ENCODE data around the gene SHROOM1.

The SHROOM1 gene

GRCh38 chr5:132823481-132824050, 6.9 kb downstream of the SHROOM1 start:
- DNase-seq (no peak), ATAC-seq (no peak)
- peaks cover 11% of the 10 kb centered on the region for H3K4me1 Mint-ChIP-seq
- H3K36me3 Mint-ChIP-seq (ENCODE audit: low read depth), result no peaks in the 10 kb centered on the region
- no peak overlapping the region for H3K4me3 Mint-ChIP-seq
- peaks cover 71% of the 10 kb centered on the region for H3K27me3 Mint-ChIP-seq
- H3K27ac Mint-ChIP-seq, result no peak overlapping the region
- H3K9me3 Mint-ChIP-seq, result no peaks in the 10 kb centered on the region

GRCh38 chr5:132822650-132823480, 7.6 kb downstream of the SHROOM1 start:
- Mint-ChIP-seq H3K4me1 (peaks cover 11% of the 10 kb centered on the region), H3K36me3 (ENCODE audit: low read depth) (no peaks in the 10 kb centered on the region), H3K9me3 (no peaks in the 10 kb centered on the region), H3K27me3 (peaks cover 66% of the 10 kb centered on the region), H3K4me3 (no peak overlapping the region), H3K27ac (no peak overlapping the region)
- no peak for DNase-seq
- peak; percentile 8 for ATAC-seq

- H3K27ac Mint-ChIP-seq, result no peak overlapping the region
- H3K36me3 Mint-ChIP-seq (ENCODE audit: low read depth), result no peaks in the 10 kb centered on the region
- no peak overlapping the region for H3K4me3 Mint-ChIP-seq
- H3K27me3 Mint-ChIP-seq, result peaks cover 56% of the 10 kb centered on the region
- H3K9me3 Mint-ChIP-seq, result no peaks in the 10 kb centered on the region
- H3K4me1 Mint-ChIP-seq, result peaks cover 11% of the 10 kb centered on the region
- ATAC-seq, result no peak
- no peak for DNase-seq
Observed at GRCh38 chr5:132821791-132822190, 8.7 kb downstream of the SHROOM1 start.

- H3K27ac Mint-ChIP-seq, result no peak overlapping the region
- H3K36me3 Mint-ChIP-seq (ENCODE audit: low read depth), result no peaks in the 10 kb centered on the region
- ATAC-seq (no peak), DNase-seq (no peak)
- H3K4me3 Mint-ChIP-seq, result no peak overlapping the region
- H3K4me1 Mint-ChIP-seq, result peaks cover 11% of the 10 kb centered on the region
- no peaks in the 10 kb centered on the region for H3K9me3 Mint-ChIP-seq
- H3K27me3 Mint-ChIP-seq, result peaks cover 52% of the 10 kb centered on the region
Observed at GRCh38 chr5:132821350-132821749, 9.1 kb downstream of the SHROOM1 start.

GRCh38 chr5:132820162-132820754, 10.2 kb downstream of the SHROOM1 start:
- Mint-ChIP-seq H3K9me3 (no peaks in the 10 kb centered on the region), H3K27me3 (peaks cover 50% of the 10 kb centered on the region), H3K36me3 (ENCODE audit: low read depth) (no peaks in the 10 kb centered on the region), H3K4me3 (peak overlapping the region; percentile 34), H3K27ac (no peak overlapping the region), H3K4me1 (peaks cover 11% of the 10 kb centered on the region)
- DNase-seq, result peak; percentile 94
- peak; percentile 90 for ATAC-seq

- peak overlapping the region; percentile 60 for H3K4me3 Mint-ChIP-seq
- peaks cover 47% of the 10 kb centered on the region for H3K27me3 Mint-ChIP-seq
- peaks cover 11% of the 10 kb centered on the region for H3K4me1 Mint-ChIP-seq
- ATAC-seq, result no peak
- no peak for DNase-seq
- H3K9me3 Mint-ChIP-seq, result no peaks in the 10 kb centered on the region
- no peaks in the 10 kb centered on the region for H3K36me3 Mint-ChIP-seq (ENCODE audit: low read depth)
- H3K27ac Mint-ChIP-seq, result no peak overlapping the region
Observed at GRCh38 chr5:132819468-132819867, 11.0 kb downstream of the SHROOM1 start.

- H3K36me3 Mint-ChIP-seq (ENCODE audit: low read depth), result no peaks in the 10 kb centered on the region
- no peak for DNase-seq
- no peak for ATAC-seq
- peaks cover 44% of the 10 kb centered on the region for H3K27me3 Mint-ChIP-seq
- H3K4me1 Mint-ChIP-seq, result peaks cover 16% of the 10 kb centered on the region
- H3K27ac Mint-ChIP-seq, result no peak overlapping the region
- H3K9me3 Mint-ChIP-seq, result no peaks in the 10 kb centered on the region
- H3K4me3 Mint-ChIP-seq, result no peak overlapping the region
Observed at GRCh38 chr5:132817011-132817410, 13.4 kb downstream of the SHROOM1 start.

GRCh38 chr5:132816554-132816953, 13.9 kb downstream of the SHROOM1 start:
- H3K27ac Mint-ChIP-seq, result no peak overlapping the region
- no peak overlapping the region for H3K4me3 Mint-ChIP-seq
- no peaks in the 10 kb centered on the region for H3K9me3 Mint-ChIP-seq
- peaks cover 46% of the 10 kb centered on the region for H3K27me3 Mint-ChIP-seq
- no peak for ATAC-seq
- DNase-seq, result no peak
- H3K36me3 Mint-ChIP-seq (ENCODE audit: low read depth), result no peaks in the 10 kb centered on the region
- peaks cover 16% of the 10 kb centered on the region for H3K4me1 Mint-ChIP-seq

GRCh38 chr5:132816083-132816482, 14.4 kb downstream of the SHROOM1 start:
- Mint-ChIP-seq H3K4me3 (no peak overlapping the region), H3K27me3 (peaks cover 48% of the 10 kb centered on the region), H3K27ac (no peak overlapping the region), H3K4me1 (peaks cover 16% of the 10 kb centered on the region), H3K36me3 (ENCODE audit: low read depth) (no peaks in the 10 kb centered on the region), H3K9me3 (no peaks in the 10 kb centered on the region)
- ATAC-seq (no peak), DNase-seq (no peak)

GRCh38 chr5:132815454-132815853, 15.0 kb downstream of the SHROOM1 start:
- ATAC-seq (no peak), DNase-seq (no peak)
- Mint-ChIP-seq H3K9me3 (no peaks in the 10 kb centered on the region), H3K4me1 (peaks cover 15% of the 10 kb centered on the region), H3K27me3 (peaks cover 53% of the 10 kb centered on the region), H3K36me3 (ENCODE audit: low read depth) (no peaks in the 10 kb centered on the region), H3K27ac (no peak overlapping the region), H3K4me3 (no peak overlapping the region)

GRCh38 chr5:132814503-132815294, 15.7 kb downstream of the SHROOM1 start:
- Mint-ChIP-seq H3K9me3 (no peaks in the 10 kb centered on the region), H3K27me3 (peaks cover 54% of the 10 kb centered on the region), H3K4me3 (no peak overlapping the region), H3K27ac (no peak overlapping the region), H3K36me3 (ENCODE audit: low read depth) (no peaks in the 10 kb centered on the region), H3K4me1 (peaks cover 9% of the 10 kb centered on the region)
- no peak for ATAC-seq
- no peak for DNase-seq

GRCh38 chr5:132813599-132814502, 16.6 kb downstream of the SHROOM1 start:
- peak; percentile 56 for ATAC-seq
- H3K36me3 Mint-ChIP-seq (ENCODE audit: low read depth), result no peaks in the 10 kb centered on the region
- no peaks in the 10 kb centered on the region for H3K9me3 Mint-ChIP-seq
- H3K4me1 Mint-ChIP-seq, result peaks cover 4% of the 10 kb centered on the region
- no peak overlapping the region for H3K4me3 Mint-ChIP-seq
- H3K27me3 Mint-ChIP-seq, result peaks cover 52% of the 10 kb centered on the region
- no peak for DNase-seq
- no peak overlapping the region for H3K27ac Mint-ChIP-seq

GRCh38 chr5:132812781-132813598, 17.5 kb downstream of the SHROOM1 start, which contains the start of gene SOWAHA:
Gene SOWAHA, plus strand, starts transcription at chr5:132813302. Its CDS starts 320 bp downstream, at chr5:132813622.
- Mint-ChIP-seq H3K36me3 (ENCODE audit: low read depth) (no peaks in the 10 kb centered on the region), H3K9me3 (no peaks in the 10 kb centered on the region), H3K4me1 (peaks cover 4% of the 10 kb centered on the region), H3K4me3 (peak within 1 kb of the TSS; percentile 63), H3K27ac (no peak within 1 kb of the TSS), H3K27me3 (peaks cover 54% of the 10 kb centered on the region)
- no peak for DNase-seq
- peak; percentile 24 for ATAC-seq

Measured in activated naive CD8-positive, alpha-beta T cell treated with anti-CD3 and anti-CD28 coated beads, Interleukin-2, amount 50 U/mL, for 24 hours (primary cell).